ENCODE measurements around the gene RBMX2. TPM values are rescaled to one million over a fixed set of nuclear protein-coding genes. Genes with fewer than 3 reads are reported as not detected.
"Not testable (repeated sequence)": the region's sequence is repeated elsewhere in the genome, so short reads cannot be mapped to it uniquely, and the experiment has no call there.

RBMX2 gene, protein sequence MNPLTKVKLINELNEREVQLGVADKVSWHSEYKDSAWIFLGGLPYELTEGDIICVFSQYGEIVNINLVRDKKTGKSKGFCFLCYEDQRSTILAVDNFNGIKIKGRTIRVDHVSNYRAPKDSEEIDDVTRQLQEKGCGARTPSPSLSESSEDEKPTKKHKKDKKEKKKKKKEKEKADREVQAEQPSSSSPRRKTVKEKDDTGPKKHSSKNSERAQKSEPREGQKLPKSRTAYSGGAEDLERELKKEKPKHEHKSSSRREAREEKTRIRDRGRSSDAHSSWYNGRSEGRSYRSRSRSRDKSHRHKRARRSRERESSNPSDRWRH
- total RNA-seq (19.9 TPM), polyA plus RNA-seq (10 to 100 TPM; 18.8 to 27.7 (median 24.3) TPM)

DNA sequence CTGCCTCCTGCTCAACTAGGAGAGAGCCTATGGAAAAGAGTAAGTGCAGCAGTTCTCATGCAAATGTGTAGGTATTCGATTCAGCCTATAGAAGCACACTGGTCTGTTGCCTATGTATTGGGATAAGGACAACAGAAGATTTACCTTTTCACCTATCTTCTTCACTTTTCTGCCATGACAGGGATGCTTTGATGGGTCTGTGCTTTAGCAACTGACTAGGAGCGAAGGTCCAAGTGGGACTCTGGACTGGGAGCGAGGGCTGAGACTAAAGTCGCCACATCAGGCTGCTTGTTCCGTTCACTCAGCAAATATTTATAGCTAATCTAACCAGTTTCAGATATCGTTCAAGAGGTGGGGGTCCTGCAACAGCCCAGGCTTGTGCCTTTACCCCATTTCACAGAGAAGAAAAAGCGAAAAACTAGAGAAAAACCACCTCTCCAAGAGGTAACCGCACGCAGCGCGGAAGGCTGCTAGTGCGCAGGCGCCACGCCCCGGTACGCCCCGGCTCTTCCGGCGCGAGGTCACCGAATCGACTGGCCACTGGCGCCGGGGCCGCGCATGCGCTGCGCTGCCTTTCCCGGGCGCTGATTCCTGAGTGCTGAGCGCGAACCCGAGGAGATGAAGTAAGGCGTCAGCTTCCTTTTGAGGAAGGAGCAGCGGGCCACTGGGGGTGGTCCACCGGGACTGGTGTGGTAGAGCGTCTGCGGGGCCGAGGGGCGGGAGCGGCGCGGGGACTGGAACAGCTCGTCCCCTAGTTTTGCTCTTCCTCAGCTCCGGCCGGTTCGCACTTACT lies at the start of gene RBMX2:
TSS of gene RBMX2 (plus strand) at position 573 of the 793 bp plus-strand sequence. CDS start at position 619, 46 bp downstream.
- peaks cover 8% of the 10 kb centered on the region for H3K36me3 ChIP-seq (ENCODE audit: control insufficient read depth, insufficient read depth, low read length)
- no peaks in the 10 kb centered on the region for H3K9me3 ChIP-seq (ENCODE audit: control insufficient read depth in 2 of 2, low read length in 2 of 2)
- DNase-seq (peak; percentile 72 to 82 (median 73)), ATAC-seq (ENCODE audit: low read depth in 2 of 2) (peak; percentile 79 to 88)
- no peaks in the 10 kb centered on the region for H3K27me3 Mint-ChIP-seq
- peak within 1 kb of the TSS; percentile 91 to 95 (median 92) for H3K27ac Mint-ChIP-seq
- peaks cover 3% of the 10 kb centered on the region for H3K27me3 ChIP-seq (ENCODE audit: control insufficient read depth, insufficient read depth, low read length)
- H3K4me3 ChIP-seq (ENCODE audit: low read depth, low read length): peak within 1 kb of the TSS; percentile 97
- peaks cover 3% of the 10 kb centered on the region for H3K36me3 Mint-ChIP-seq
- H3K4me3 Mint-ChIP-seq: peak within 1 kb of the TSS; percentile 86 to 96 (median 91)
- H3K27ac ChIP-seq (ENCODE audit: insufficient read depth, low read length, poor library complexity, severe bottlenecking): peak within 1 kb of the TSS; percentile 69
- peaks cover 0 to 33% (median 11%) of the 10 kb centered on the region in 4 donors for H3K4me1 Mint-ChIP-seq
- H3K4me1 ChIP-seq (ENCODE audit: control insufficient read depth, insufficient read depth, low read length, poor library complexity, severe bottlenecking): peaks cover 5% of the 10 kb centered on the region
- H3K9me3 Mint-ChIP-seq: no peaks in the 10 kb centered on the region

DNA sequence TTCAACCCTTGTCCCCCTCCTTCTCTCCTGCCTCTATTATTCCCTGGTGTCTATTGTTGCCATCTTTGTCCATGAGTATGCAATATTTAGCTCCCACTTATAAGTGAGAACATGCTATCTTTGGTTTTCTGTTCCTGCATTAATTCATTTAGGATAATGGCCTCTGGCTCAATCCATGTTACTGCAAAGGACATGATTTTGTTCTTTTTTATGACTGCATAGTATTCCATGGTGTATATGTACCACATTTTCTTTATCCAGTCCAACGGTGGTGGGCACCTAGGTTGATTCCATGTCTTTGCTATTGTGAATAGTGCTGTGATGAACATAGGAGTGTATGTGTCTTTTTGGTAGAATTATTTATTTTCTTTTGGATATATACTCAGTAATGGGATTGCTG lies 49.7 kb upstream of the RBMX2 start:
- not testable (repeated sequence) for H3K27me3 Mint-ChIP-seq; H3K27me3 ChIP-seq (ENCODE audit: control insufficient read depth, insufficient read depth, low read length); H3K9me3 ChIP-seq (ENCODE audit: control insufficient read depth in 2 of 2, low read length in 2 of 2); H3K4me3 ChIP-seq (ENCODE audit: low read depth, low read length); H3K9me3 Mint-ChIP-seq; DNase-seq; H3K4me1 ChIP-seq (ENCODE audit: control insufficient read depth, insufficient read depth, low read length, poor library complexity, severe bottlenecking); H3K27ac Mint-ChIP-seq; H3K27ac ChIP-seq (ENCODE audit: insufficient read depth, low read length, poor library complexity, severe bottlenecking); H3K4me1 Mint-ChIP-seq; H3K4me3 Mint-ChIP-seq; ATAC-seq (ENCODE audit: low read depth in 2 of 2)
- peaks cover 15% of the 10 kb centered on the region for H3K36me3 ChIP-seq (ENCODE audit: control insufficient read depth, insufficient read depth, low read length)
- H3K36me3 Mint-ChIP-seq: peaks cover 10% of the 10 kb centered on the region

DNA sequence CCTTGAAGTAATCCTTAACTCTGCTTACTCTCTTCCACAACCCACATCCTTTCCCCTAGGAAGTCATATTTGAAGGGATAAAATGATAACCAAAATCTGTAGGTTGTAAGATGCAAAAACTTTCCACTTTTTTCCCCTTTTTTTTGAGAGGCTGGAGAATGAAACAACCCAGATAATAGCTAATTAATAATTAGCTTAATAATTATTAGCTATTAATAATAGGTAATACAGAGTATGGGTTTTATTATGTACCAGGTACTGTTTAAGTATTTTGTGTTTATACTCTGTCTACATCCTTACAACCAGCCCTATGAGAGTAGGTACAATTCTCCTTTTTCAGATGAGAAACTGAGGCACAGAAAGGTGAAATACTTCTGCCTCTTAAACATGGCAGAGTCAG lies 25.7 kb upstream of the RBMX2 start:
- Mint-ChIP-seq H3K27me3 (no peaks in the 10 kb centered on the region), H3K36me3 (peaks cover 6% of the 10 kb centered on the region), H3K4me3 (no peak overlapping the region), H3K9me3 (peaks cover 0 to 1% (median 0%) of the 10 kb centered on the region in 7 donors), H3K4me1 (no peaks in the 10 kb centered on the region), H3K27ac (no peak overlapping the region)
- ATAC-seq (ENCODE audit: low read depth in 2 of 2): no peak
- Histone ChIP-seq H3K4me1 (ENCODE audit: control insufficient read depth, insufficient read depth, low read length, poor library complexity, severe bottlenecking) (no peaks in the 10 kb centered on the region), H3K4me3 (ENCODE audit: low read depth, low read length) (no peak overlapping the region), H3K9me3 (ENCODE audit: control insufficient read depth in 2 of 2, low read length in 2 of 2) (no peaks in the 10 kb centered on the region), H3K27me3 (ENCODE audit: control insufficient read depth, insufficient read depth, low read length) (no peaks in the 10 kb centered on the region), H3K36me3 (ENCODE audit: control insufficient read depth, insufficient read depth, low read length) (no peaks in the 10 kb centered on the region), H3K27ac (ENCODE audit: insufficient read depth, low read length, poor library complexity, severe bottlenecking) (no peak overlapping the region)
- no peak for DNase-seq

DNA sequence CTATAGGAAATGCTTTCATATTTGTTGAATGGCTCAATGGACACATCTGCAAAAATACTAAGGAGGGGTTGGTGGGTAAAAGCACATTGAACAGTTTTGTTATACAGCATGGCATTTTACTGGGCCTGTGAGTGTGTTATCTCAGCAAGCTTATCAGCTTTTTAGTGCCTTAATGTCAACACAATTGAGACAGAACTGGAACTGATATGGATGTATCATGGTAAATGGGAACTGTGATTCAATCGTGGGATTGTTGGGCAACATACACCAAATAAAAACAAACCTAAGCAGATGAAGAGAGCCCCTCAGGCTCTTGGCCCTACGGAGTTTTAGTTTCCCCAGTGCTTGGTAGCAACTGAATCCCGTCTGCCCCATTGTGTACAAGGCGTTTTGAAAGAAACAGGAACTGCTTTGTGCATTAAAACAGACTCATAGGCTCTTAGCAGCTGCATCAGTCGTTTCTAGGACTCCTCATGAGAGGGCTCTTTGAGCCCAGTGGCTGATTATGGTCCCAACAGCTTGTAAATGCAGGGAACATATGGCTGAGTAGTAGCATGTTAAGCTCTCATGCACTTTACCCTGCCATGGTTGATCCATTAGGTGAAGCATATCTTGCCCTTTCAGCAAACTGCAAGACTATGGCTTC lies 23.6 kb upstream of the RBMX2 start:
- DNase-seq (no peak), ATAC-seq (ENCODE audit: low read depth in 2 of 2) (no peak)
- Mint-ChIP-seq H3K9me3 (peaks cover 0 to 1% (median 0%) of the 10 kb centered on the region in 7 donors), H3K4me3 (no peak overlapping the region), H3K36me3 (no peaks in the 10 kb centered on the region), H3K27me3 (no peaks in the 10 kb centered on the region), H3K4me1 (no peaks in the 10 kb centered on the region), H3K27ac (no peak overlapping the region)
- no peaks in the 10 kb centered on the region for H3K9me3 ChIP-seq (ENCODE audit: control insufficient read depth in 2 of 2, low read length in 2 of 2)
- no peak overlapping the region for H3K4me3 ChIP-seq (ENCODE audit: low read depth, low read length)
- H3K27me3 ChIP-seq (ENCODE audit: control insufficient read depth, insufficient read depth, low read length): no peaks in the 10 kb centered on the region
- H3K27ac ChIP-seq (ENCODE audit: insufficient read depth, low read length, poor library complexity, severe bottlenecking): no peak overlapping the region
- H3K36me3 ChIP-seq (ENCODE audit: control insufficient read depth, insufficient read depth, low read length): no peaks in the 10 kb centered on the region
- no peaks in the 10 kb centered on the region for H3K4me1 ChIP-seq (ENCODE audit: control insufficient read depth, insufficient read depth, low read length, poor library complexity, severe bottlenecking)

DNA sequence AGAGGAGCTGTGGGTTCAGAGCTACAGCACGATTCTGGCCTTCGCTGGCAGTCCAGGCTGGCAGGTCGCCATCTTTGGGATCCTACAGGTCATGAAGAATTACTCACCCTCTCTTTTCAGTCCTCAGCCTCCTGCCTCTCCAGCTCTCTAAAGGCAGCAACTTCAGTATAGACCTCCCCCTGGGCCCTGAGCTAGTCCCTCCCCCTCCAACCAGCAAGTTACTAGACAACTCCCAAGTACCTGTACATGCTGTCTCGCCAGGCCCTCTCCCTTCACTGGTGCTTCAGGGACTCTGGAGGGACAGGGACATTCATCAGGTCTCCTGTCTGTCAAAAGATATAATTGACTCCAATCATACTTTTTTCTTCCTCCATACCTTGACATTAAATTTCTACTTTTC lies 16.3 kb upstream of the RBMX2 start, which contains the start of gene GPR119:
TSS of gene GPR119 (minus strand) at position 155 of the 400 bp plus-strand sequence. CDS start 227 bp downstream, outside the sequence.
- H3K27ac ChIP-seq (ENCODE audit: insufficient read depth, low read length, poor library complexity, severe bottlenecking): no peak within 1 kb of the TSS
- DNase-seq: no peak
- no peaks in the 10 kb centered on the region for H3K4me1 Mint-ChIP-seq
- H3K27me3 Mint-ChIP-seq: peaks cover 9% of the 10 kb centered on the region
- H3K4me3 Mint-ChIP-seq: no peak within 1 kb of the TSS
- H3K9me3 ChIP-seq (ENCODE audit: control insufficient read depth in 2 of 2, low read length in 2 of 2): no peaks in the 10 kb centered on the region
- H3K36me3 ChIP-seq (ENCODE audit: control insufficient read depth, insufficient read depth, low read length): no peaks in the 10 kb centered on the region
- peaks cover 0 to 3% (median 0%) of the 10 kb centered on the region in 7 donors for H3K9me3 Mint-ChIP-seq
- H3K27me3 ChIP-seq (ENCODE audit: control insufficient read depth, insufficient read depth, low read length): no peaks in the 10 kb centered on the region
- H3K4me1 ChIP-seq (ENCODE audit: control insufficient read depth, insufficient read depth, low read length, poor library complexity, severe bottlenecking): no peaks in the 10 kb centered on the region
- no peak within 1 kb of the TSS for H3K4me3 ChIP-seq (ENCODE audit: low read depth, low read length)
- no peaks in the 10 kb centered on the region for H3K36me3 Mint-ChIP-seq
- no peak within 1 kb of the TSS for H3K27ac Mint-ChIP-seq
- ATAC-seq (ENCODE audit: low read depth in 2 of 2): no peak

DNA sequence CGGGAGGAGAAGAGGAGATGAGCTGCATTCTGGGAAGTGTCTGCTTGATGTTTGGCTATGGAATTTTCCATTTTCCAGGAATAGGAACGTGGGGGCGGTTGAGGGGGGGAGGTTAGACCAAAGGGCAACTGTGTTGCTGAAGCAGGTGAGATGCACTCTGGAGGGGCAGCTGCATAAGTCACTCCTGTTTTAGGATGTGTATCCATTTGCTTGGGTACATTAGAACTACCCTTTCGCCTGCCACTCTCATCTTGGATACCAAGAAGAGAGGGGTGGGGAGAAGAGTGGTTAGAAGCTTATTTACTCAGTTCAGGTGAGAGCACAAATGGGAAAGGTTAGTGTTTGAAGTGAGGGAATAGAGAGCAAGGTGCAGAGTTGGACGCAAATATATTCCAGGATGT lies 15.4 kb upstream of the RBMX2 start:
- Mint-ChIP-seq H3K9me3 (peaks cover 0 to 3% (median 0%) of the 10 kb centered on the region in 7 donors), H3K27me3 (peaks cover 9% of the 10 kb centered on the region), H3K4me3 (no peak overlapping the region), H3K4me1 (no peaks in the 10 kb centered on the region), H3K27ac (no peak overlapping the region), H3K36me3 (no peaks in the 10 kb centered on the region)
- no peak overlapping the region for H3K4me3 ChIP-seq (ENCODE audit: low read depth, low read length)
- H3K4me1 ChIP-seq (ENCODE audit: control insufficient read depth, insufficient read depth, low read length, poor library complexity, severe bottlenecking): no peaks in the 10 kb centered on the region
- DNase-seq (no peak), ATAC-seq (ENCODE audit: low read depth in 2 of 2) (no peak)
- no peaks in the 10 kb centered on the region for H3K9me3 ChIP-seq (ENCODE audit: control insufficient read depth in 2 of 2, low read length in 2 of 2)
- no peaks in the 10 kb centered on the region for H3K36me3 ChIP-seq (ENCODE audit: control insufficient read depth, insufficient read depth, low read length)
- no peak overlapping the region for H3K27ac ChIP-seq (ENCODE audit: insufficient read depth, low read length, poor library complexity, severe bottlenecking)
- H3K27me3 ChIP-seq (ENCODE audit: control insufficient read depth, insufficient read depth, low read length): no peaks in the 10 kb centered on the region

DNA sequence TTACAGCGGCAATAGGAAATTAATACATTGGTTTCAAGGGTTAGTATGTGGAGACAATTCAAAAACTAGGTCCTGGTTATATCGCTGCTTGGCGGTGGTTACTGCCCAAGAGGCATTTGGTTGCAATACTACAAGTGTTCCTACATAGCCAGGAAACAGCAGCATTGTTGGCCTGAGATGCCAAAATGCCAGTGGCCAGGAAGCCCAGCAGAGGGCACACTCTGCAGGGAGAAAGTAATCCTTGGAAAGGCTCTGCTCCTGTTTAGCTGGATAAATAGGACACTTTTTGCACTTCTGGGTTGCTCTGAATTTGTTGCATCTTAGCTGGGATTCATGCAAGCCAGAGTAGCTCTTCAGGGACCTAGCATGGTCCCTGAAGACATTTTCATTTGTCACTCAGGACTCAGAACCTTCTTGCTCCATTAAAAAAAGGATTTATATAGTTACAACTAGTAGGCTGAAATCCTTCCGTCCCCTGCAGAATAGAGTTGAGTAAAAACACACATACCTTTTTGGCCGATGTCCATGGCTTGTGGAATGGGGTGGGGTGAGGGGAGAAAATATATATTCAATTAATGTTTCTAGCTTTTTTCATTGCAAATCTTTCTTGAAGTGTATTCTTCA lies 8.2 kb upstream of the RBMX2 start:
- H3K27ac Mint-ChIP-seq: no peak overlapping the region
- no peaks in the 10 kb centered on the region for H3K4me1 Mint-ChIP-seq
- no peak overlapping the region for H3K4me3 Mint-ChIP-seq
- peaks cover 0 to 2% (median 0%) of the 10 kb centered on the region in 7 donors for H3K9me3 Mint-ChIP-seq
- H3K36me3 Mint-ChIP-seq: no peaks in the 10 kb centered on the region
- Histone ChIP-seq H3K27ac (ENCODE audit: insufficient read depth, low read length, poor library complexity, severe bottlenecking) (no peak overlapping the region), H3K36me3 (ENCODE audit: control insufficient read depth, insufficient read depth, low read length) (no peaks in the 10 kb centered on the region), H3K9me3 (ENCODE audit: control insufficient read depth in 2 of 2, low read length in 2 of 2) (no peaks in the 10 kb centered on the region), H3K4me1 (ENCODE audit: control insufficient read depth, insufficient read depth, low read length, poor library complexity, severe bottlenecking) (no peaks in the 10 kb centered on the region), H3K27me3 (ENCODE audit: control insufficient read depth, insufficient read depth, low read length) (peaks cover 7% of the 10 kb centered on the region), H3K4me3 (ENCODE audit: low read depth, low read length) (no peak overlapping the region)
- ATAC-seq (ENCODE audit: low read depth in 2 of 2) (no peak), DNase-seq (no peak)
- H3K27me3 Mint-ChIP-seq: peaks cover 21% of the 10 kb centered on the region

Data from CD4-positive, CD25-positive, alpha-beta regulatory T cell (primary cell).